ENCODE data around the gene MCOLN1.
"Not testable (repeated sequence)": the region's sequence is repeated elsewhere in the genome, so short reads cannot be mapped to it uniquely, and the experiment has no call there.

Gene MCOLN1

GRCh38 chr19:7575434-7576040, 53.1 kb downstream of the MCOLN1 start:
- peak; percentile 21 for DNase-seq (ENCODE audit: low read depth)

DNA sequence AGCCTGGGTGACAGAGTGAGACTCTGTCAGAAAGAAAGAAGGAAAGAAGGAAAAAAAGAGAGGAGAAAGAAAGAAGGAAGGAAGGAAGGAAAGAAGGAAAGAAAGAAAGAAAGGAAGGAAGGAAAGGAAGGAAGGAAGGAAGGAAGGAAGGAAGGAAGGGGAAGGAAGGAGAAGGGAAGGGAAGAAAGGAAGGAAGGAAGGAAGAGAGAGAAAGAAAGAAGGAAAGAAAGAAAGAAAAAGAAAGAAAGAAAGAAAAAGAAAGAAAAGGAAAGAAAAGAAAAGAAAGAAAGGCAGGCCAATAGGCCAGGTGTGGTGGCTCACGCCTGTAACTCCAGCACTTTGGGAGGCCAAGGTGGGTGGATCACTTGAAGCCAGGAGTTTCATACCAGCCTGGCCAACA, 55.0 kb downstream of the MCOLN1 start:
- H3K4me3 ChIP-seq (ENCODE audit: low read depth, low read length); DNase-seq (ENCODE audit: low read depth): not testable (repeated sequence)

More at GRCh38 chr19:7575434-7576040, 53.1 kb downstream of the MCOLN1 start:
- no peak overlapping the region for H3K4me3 ChIP-seq (ENCODE audit: low read depth, low read length)
- TF ChIP-seq, protein P1, sequence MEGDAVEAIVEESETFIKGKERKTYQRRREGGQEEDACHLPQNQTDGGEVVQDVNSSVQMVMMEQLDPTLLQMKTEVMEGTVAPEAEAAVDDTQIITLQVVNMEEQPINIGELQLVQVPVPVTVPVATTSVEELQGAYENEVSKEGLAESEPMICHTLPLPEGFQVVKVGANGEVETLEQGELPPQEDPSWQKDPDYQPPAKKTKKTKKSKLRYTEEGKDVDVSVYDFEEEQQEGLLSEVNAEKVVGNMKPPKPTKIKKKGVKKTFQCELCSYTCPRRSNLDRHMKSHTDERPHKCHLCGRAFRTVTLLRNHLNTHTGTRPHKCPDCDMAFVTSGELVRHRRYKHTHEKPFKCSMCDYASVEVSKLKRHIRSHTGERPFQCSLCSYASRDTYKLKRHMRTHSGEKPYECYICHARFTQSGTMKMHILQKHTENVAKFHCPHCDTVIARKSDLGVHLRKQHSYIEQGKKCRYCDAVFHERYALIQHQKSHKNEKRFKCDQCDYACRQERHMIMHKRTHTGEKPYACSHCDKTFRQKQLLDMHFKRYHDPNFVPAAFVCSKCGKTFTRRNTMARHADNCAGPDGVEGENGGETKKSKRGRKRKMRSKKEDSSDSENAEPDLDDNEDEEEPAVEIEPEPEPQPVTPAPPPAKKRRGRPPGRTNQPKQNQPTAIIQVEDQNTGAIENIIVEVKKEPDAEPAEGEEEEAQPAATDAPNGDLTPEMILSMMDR (conservative IDR thresholded peaks at IDR 0.05; ENCODE audit: low read depth, low read length), result no peak

- H3K4me3 ChIP-seq (ENCODE audit: low read depth, low read length), result no peak overlapping the region
- no peak for DNase-seq (ENCODE audit: low read depth)
- TF ChIP-seq, protein P1 (conservative IDR thresholded peaks at IDR 0.05; ENCODE audit: low read depth, low read length), result no peak
Observed at GRCh38 chr19:7578127-7578526, 55.7 kb downstream of the MCOLN1 start.

GRCh38 chr19:7579182-7579581, 56.8 kb downstream of the MCOLN1 start:
- H3K4me3 ChIP-seq (ENCODE audit: low read depth, low read length), result no peak overlapping the region
- no peak for DNase-seq (ENCODE audit: low read depth)
- TF ChIP-seq, protein P1 (conservative IDR thresholded peaks at IDR 0.05; ENCODE audit: low read depth, low read length), result no peak

- TF ChIP-seq, protein P1 (conservative IDR thresholded peaks at IDR 0.05; ENCODE audit: low read depth, low read length), result no peak
- no peak for DNase-seq (ENCODE audit: low read depth)
- H3K4me3 ChIP-seq (ENCODE audit: low read depth, low read length), result no peak overlapping the region
Observed at GRCh38 chr19:7582446-7582845, 60.0 kb downstream of the MCOLN1 start.
